Astrocyte of the cerebellum (primary cell): Measurements from ENCODE around the gene CLOCK.

Experiments
- DNase-seq: peaks from one replicate; pipeline ENCODE4 v3.0.0-alpha.2; 2011; ENCODE audit warnings: low read depth
- H3K4me3 ChIP-seq: 2 replicates; pipeline ENCODE4 v1.5.1; 2011; ENCODE audit warnings: mild to moderate bottlenecking, low read depth, low read length, moderate library complexity
- CTCF ChIP-seq: IDR thresholded peaks from 2 replicates; pipeline ENCODE4 v1.5.1; 2012; ENCODE audit warnings: low read length, low read depth, moderate library complexity, mild to moderate bottlenecking; ENCODE audit errors: missing control alignments
- in situ Hi-C: cut with HindIII; loops from 2 replicates; pipeline ENCODE4 v1.10.0; 2017; ENCODE audit warnings: low sequenced_read_pairs

CLOCK gene

DNA sequence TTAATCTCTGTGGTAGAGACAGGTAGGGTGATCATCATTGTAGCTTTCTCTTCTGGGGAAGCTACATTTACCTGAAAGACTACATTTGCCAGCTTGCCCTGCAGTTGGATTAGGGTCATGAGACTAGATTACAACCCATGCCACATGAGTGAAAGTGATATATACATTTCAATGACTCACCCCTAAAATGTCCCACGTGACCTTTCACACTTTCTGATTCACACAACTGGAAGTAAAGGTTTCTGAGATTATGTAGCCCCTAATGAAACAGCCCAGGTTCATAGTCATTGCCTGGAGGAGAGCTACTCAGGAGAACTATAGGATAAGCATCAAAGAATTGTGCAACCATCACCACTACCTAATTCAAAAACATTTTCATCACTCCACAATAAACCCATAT, 27.5 kb upstream of the CLOCK start:
- no peak for DNase-seq
- H3K4me3 ChIP-seq: no peak overlapping the region
- no peak for TF ChIP-seq CTCF
- in situ Hi-C loops: no loop called here

DNA sequence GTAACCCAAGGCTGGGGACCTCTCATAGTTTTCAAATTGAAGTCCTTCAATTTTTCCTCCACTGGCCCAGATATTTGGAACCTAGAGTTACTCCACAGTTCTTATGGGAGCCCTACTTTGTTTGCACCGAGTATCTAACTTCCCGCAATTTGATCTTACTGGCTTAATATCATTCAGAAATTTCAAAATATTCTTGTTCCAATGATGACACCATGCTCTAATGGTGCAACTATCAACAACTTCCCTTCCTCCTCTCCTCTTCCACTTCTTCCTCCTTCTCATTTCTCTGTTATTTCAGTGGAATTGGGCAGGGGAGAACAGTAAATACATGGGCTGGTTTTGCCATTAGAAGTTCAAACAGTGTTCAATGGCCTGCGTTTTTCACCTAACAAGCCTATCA, 25.1 kb upstream of the CLOCK start:
- no peak for TF ChIP-seq CTCF
- in situ Hi-C loops: no loop called here
- DNase-seq: no peak
- no peak overlapping the region for H3K4me3 ChIP-seq

- H3K4me3 ChIP-seq: no peak overlapping the region
- in situ Hi-C loops: no loop called here
- no peak for TF ChIP-seq CTCF
- no peak for DNase-seq
Measured at GRCh38 chr4:55568905-55569504, 22.3 kb upstream of the CLOCK start.

DNA sequence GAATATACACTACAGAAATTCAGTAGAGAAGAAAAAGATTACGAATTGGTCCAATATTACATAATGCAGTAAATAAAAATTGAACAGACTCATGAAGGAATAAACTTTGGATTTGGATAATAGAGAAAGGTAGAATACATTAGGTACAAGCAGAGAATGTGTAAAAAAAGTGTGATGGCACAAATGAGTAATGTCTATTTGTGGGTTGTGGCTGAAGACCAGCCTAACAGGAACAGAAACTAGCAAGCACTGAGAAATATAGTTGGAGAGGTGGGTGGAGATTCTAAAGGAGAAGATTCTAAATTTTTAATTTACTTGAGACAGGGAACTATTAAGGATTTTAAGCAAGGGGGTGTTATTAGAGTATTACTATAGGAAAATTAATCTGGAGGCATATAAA, 15.2 kb upstream of the CLOCK start:
- TF ChIP-seq CTCF: no peak
- no peak overlapping the region for H3K4me3 ChIP-seq
- in situ Hi-C loops: no loop called here
- DNase-seq: no peak

GRCh38 chr4:55560096-55560495, 13.4 kb upstream of the CLOCK start:
- in situ Hi-C loops: no loop called here
- no peak for TF ChIP-seq CTCF
- H3K4me3 ChIP-seq: no peak overlapping the region
- DNase-seq: no peak

DNA sequence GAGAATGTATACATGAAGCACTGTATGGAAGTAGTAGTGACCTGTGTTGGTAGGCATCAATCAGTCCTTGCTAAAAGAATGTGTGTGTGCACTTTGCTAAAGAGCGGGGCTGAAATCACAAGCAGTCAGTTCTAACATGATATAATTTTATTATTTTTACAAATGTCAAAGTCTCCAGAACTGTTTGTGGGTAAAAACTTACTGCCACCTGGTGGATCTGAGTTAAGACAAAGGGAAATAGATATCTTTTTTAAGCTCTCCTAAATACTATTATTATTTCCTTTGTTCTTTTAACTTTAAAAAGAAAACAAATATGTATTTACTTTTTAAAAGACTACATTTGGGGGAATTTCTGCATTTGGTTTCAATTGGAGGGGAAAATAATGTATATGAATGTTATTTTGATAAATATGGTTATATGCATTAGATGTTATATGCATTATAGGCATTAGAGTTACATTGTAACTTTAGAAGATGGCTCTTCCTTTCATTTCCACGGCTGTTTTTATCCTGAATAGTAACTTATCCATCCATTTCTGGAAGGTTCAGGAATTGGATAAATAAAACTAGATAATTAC, 7.8 kb upstream of the CLOCK start:
- in situ Hi-C loops: no loop called here
- DNase-seq: no peak
- no peak overlapping the region for H3K4me3 ChIP-seq
- TF ChIP-seq CTCF: peak; percentile 25
